HG03280 (cell line): ENCODE data around the gene IGIP.

Experiments used
- ATAC-seq: cut with Tn5 transposase; IDR thresholded peaks from one replicate; pipeline ENCODE4 v1.9.1; 2021; ENCODE audit warnings: mild to moderate bottlenecking, moderate library complexity; ENCODE audit not compliant: unreplicated experiment

The IGIP gene

GRCh38 chr5:140162275-140162674, 36.5 kb downstream of the IGIP start:
- no peak for ATAC-seq

GRCh38 chr5:140162781-140163180, 37.0 kb downstream of the IGIP start:
- no peak for ATAC-seq

DNA sequence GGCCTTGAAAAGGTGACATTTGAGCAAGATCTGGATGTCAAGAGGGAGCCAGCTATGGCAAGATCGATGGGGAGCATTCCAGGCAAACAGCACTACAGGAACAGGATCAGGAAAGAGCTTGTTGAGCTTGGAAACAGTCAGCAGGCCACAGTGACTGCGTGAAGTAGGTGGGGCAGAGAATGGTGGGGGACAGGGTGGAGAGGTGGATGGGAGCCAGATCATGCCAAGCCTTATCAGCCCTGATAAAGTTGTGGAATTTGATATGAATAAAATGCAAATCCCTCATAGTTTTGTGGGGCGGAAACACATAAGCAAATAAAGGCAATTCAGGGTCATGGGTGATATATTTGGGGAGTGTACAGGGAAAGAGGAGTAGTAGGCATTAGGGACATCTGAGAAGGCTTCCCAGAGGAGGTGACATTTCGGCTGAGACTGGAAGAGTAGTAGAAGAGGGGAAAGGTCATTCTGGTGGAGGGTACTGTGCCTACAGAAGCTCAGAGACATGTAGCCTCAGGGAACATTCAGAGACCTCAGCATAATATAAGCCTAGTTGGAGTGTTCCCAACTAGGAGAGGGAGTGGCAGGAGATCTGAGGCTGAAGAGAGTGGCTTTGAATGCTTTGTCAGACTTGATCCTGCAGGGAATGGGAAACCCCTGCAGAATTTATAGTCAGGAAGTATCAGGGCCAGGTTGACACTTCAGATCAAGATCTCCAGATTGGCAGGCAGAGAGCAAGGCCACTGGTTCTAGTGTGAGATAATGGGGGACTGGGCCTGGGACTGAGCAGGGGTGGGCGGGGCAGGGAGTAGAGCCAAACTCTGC, 39.6 kb downstream of the IGIP start:
- no peak for ATAC-seq

DNA sequence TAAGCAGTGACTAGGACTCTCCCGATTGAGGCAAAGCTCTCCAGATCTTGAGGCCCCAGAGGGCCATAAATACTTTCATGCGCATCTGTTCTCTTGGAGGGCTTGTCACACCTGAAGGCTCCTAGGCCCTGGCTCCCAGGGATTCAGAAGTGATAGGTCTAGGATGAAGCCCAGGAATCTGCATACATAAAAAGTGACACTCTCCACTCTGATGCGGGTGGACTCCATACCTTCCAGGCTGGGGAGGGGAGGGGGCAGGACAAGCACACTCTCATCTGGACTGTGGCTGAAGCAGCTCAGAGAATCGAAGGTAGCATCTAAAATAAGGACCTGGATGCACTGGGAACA, 40.2 kb downstream of the IGIP start:
- no peak for ATAC-seq

DNA sequence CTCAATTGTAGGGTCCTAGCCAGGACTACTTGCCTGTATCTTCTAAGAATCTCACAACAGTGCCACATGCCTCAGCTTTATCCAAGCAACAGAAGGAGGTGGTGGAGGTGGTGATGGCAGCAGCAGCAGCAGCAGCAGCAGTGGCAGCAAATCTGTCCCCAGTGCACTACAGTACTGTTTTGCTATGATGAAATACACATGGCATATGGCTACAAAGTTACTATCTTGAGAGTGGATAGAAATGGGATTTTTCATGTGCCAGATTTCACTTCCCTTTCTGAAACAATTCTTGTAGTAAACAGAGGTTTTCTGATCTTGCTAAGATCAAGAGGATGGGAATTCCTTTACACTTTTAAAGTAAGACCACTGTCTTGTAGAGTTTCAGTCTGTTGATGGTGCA, 41.2 kb downstream of the IGIP start:
- no peak for ATAC-seq

DNA sequence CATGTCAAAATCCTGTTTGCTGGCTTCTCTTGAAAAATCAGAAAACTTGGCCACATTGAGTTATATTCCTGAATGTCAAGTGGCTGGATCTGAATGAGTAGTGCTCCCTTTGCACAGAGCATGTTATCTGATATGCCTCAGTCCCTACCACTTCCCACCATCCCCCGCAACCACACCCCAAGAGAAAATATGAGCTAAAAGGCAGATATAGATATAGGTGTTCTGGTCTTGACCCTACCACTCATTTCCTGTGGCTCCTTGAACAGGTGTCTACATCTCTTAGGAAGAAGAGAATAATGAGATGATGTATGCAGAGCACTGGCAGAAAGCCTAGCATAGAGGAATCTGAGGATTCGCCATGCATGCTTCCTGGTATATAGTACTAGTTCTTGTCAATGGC, 42.6 kb downstream of the IGIP start:
- no peak for ATAC-seq

GRCh38 chr5:140169410-140169809, 43.7 kb downstream of the IGIP start:
- ATAC-seq = no peak

- ATAC-seq = no peak
Measured at GRCh38 chr5:140172483-140172882, 46.7 kb downstream of the IGIP start.

DNA sequence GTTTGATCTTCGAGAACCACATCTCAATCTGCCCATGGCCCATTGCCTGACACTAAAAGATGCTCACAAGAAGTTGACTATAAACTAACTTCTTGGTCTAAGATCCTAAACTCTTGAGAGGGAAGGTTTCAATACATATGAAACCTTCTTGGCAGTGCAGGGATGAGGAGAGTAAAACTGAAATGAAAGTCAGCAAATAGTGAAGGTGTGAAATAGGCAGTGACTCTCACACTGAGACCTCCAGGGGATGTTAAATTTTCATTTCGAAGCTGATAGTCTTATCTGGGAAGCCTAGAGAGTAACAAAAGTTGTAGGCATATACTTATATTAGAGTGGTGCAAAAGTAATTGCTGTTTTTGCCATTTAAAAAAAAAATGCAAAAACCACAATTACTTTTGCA, 48.3 kb downstream of the IGIP start:
- no peak for ATAC-seq

DNA sequence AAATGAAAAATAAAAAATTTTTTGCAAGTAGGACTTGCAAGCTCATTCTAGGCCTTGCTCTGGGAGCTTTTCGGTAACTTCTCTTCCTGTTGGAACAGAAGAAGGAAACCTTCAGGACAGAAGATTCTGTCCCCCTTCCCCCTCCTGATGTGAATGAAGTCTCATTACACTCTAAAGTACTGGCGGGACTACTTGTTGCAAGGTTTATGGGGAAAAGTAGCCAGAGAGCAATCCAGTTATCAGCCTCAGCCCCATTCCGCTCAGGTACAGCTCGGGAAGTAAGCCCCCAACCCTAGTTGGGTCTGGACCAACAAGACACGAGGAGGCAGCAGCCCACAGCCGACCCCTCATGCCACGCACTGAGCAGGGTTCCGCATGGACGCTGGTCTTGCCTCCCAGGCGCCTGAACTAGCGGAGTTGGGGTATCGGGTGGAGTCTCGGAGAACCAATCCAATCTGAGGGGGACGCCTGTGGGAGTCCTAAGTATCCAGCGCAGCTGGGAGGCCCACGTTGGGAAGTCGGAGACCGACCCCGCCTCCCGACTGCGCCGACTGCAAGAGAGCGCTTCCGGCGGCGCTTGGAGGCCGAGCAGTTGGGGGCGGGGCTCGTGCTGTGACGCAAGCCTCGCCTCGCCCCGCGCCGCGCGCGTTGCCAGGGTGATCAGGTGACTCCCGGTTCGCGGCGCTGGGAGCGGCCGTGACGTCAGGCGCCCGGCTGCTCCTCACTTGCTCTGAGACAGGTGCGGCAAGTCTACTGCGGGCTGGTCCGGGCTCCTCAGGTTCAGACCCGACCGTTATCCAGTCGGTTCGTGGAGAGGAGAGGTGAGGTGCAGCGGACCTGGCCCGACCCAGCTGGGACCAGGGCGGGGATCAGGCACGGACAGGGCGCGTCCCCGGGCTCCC, 49.0 kb downstream of the IGIP start, which contains the start of gene CYSTM1:
Gene CYSTM1 (plus strand): TSS at position 724 of the 902 bp plus-strand sequence. CDS start 19,278 bp downstream, outside the sequence.
- ATAC-seq = peak; percentile 95

- ATAC-seq = peak; percentile 40
Measured at GRCh38 chr5:140175367-140176030, 49.8 kb downstream of the IGIP start.

DNA sequence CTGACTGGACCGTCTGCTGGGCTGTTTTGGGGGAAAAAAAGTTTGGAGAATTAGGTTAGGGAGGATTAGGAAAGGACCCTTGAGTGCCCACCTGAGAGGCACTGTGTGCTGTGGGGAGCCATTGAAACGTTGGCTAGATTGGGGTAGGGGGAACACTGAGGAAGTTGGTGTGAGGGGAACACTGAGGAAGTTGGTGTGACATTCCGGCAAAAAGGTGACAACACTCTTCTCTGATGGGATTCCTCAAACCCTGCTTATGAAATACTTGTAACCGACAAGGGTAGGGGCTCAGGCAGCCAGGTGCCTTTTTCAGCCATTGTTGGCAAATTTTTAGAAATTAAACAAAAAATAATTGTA, 50.3 kb downstream of the IGIP start:
- ATAC-seq = no peak

GRCh38 chr5:140178086-140178410, 52.3 kb downstream of the IGIP start:
- ATAC-seq = no peak

DNA sequence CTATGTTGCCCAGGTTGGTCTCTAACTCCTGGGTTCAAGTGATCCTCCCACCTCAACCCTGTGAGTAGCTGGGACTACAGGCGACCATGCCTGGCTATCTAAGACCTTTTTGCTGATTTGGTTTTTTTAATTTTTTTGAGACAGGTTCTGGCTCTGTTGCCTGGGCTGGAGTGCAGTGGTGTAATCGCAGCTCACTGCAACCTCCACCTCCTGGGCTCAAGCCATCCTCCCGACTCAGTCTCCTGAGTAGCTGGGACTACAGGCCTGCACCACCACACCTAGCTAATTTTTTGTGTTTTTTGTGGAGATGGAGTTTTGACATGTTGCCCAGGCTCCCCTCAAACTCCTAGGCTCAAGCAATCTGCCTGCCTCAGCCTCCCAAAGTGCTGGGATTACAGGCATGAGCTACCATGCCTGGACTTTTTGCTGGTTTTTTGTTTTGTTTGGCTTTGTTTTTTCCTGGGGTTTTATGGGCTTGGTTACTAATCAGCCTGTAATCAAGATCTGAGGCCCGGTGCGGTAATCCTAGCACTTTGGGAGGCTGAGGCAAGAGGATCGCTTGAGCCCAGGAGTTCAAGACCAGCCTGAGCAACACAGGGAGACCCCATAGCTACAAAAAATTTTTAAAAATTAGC, 52.9 kb downstream of the IGIP start:
- ATAC-seq = no peak
